ENCODE results near the gene CYBC1. TPM values are rescaled to one million over a fixed set of nuclear protein-coding genes. Genes with fewer than 3 reads are reported as not detected.

CYBC1 gene
- total and polyA plus RNA-seq, 11 donors: 17.3 to 82.1 (median 25.4) TPM

DNA sequence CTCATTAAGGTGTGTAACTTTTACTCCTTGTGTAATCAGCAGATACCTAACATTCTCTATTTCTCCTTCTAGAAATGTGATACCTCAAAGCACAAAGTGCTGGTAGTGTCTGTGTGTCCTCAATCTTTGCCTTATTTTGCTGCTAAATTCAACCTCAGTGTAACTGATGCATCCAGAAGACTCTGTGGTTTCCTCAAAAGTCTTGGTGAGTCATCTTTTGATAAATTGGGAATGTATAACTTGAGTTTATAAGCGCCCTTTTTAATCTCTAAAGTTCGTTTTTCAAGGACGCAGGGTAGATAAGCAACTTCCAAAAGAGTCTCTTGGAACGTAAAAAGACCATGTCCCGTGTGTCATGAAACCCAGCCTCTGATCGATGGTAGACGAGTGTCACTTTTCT is 18.1 kb upstream of the CYBC1 start:
- no peak for ATAC-seq
- no peaks in the 10 kb centered on the region for H3K9me3 ChIP-seq
- intact Hi-C loops (cut with DNase I): no loop called here
- peaks cover 0 to 98% (median 92%) of the 10 kb centered on the region in 9 donors for H3K36me3 ChIP-seq
- peaks cover 0 to 15% (median 10%) of the 10 kb centered on the region in 12 donors for H3K4me1 ChIP-seq
- TF ChIP-seq POLR2A (IDR thresholded peaks at IDR 0.05): no peak
- no peak for DNase-seq
- H3K4me3 ChIP-seq: no peak overlapping the region
- WGBS, 4 donors: 78 to 86% (median 83%) methylated on average over 7 of the region's 7 CpGs
- no peak overlapping the region for H3K27ac ChIP-seq
- H3K27me3 ChIP-seq: no peaks in the 10 kb centered on the region

DNA sequence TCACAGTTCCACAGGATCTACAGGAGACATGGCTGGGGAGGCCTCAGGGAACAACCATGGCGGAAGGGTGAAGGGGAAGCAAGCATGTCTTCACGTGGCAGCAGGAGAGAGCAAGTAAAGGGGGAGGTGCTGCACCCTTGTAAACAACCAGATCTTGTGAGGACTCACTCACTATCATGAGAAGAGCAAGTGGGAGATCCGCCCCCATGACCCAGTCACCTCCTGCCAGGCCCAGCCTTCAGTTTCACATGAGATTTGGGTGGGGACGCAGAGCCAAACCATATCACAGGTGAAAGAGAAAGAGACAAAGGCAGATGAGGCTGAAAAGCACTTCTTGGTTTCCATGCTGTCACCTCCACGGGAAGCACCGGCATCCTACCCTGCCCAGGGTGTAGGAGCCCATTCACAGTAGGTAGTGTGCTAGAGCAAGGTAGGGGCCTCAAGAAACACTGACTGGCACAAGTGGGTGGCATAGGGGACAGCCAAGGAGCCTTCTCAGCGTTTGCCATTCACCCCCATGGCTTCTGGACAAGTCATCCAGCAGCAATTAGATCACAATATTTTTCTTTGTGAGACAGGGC is 14.6 kb upstream of the CYBC1 start:
- WGBS, 4 donors: 83 to 89% (median 87%) methylated on average over 7 of the region's 7 CpGs
- H3K36me3 ChIP-seq: peaks cover 0 to 100% (median 92%) of the 10 kb centered on the region in 9 donors
- no peaks in the 10 kb centered on the region for H3K9me3 ChIP-seq
- no peak overlapping the region for H3K4me3 ChIP-seq
- peaks cover 0 to 30% (median 16%) of the 10 kb centered on the region in 12 donors for H3K4me1 ChIP-seq
- TF ChIP-seq, protein P1, sequence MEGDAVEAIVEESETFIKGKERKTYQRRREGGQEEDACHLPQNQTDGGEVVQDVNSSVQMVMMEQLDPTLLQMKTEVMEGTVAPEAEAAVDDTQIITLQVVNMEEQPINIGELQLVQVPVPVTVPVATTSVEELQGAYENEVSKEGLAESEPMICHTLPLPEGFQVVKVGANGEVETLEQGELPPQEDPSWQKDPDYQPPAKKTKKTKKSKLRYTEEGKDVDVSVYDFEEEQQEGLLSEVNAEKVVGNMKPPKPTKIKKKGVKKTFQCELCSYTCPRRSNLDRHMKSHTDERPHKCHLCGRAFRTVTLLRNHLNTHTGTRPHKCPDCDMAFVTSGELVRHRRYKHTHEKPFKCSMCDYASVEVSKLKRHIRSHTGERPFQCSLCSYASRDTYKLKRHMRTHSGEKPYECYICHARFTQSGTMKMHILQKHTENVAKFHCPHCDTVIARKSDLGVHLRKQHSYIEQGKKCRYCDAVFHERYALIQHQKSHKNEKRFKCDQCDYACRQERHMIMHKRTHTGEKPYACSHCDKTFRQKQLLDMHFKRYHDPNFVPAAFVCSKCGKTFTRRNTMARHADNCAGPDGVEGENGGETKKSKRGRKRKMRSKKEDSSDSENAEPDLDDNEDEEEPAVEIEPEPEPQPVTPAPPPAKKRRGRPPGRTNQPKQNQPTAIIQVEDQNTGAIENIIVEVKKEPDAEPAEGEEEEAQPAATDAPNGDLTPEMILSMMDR (IDR thresholded peaks at IDR 0.05): no peak
- TF ChIP-seq POLR2A (IDR thresholded peaks at IDR 0.05): no peak
- DNase-seq (no peak), ATAC-seq (no peak)
- intact Hi-C loops (cut with DNase I): no loop called here
- peak overlapping the region in 3 of 12 donors; percentile 19 to 59 (median 42) for H3K27ac ChIP-seq
- H3K27me3 ChIP-seq: no peaks in the 10 kb centered on the region

DNA sequence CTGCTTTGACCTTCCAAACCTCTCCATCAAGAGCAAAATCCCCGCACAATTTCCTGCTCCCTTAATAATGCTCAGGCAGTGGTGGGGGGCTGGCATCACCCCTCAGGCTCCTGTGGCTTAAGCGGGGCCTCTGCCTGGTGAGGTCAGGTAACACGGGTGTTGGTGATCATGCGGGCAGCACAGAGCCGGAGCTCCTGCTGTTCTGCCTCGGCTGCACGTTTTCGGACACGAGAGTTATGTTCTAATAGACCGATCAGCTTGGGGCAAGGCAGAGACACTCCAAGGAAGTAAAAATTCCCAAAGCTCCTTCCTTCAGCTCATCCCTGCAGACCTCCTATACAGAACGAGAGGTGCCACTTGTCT is 14.0 kb upstream of the CYBC1 start:
- no peak for ATAC-seq
- H3K27me3 ChIP-seq: no peaks in the 10 kb centered on the region
- peaks cover 0 to 35% (median 20%) of the 10 kb centered on the region in 12 donors for H3K4me1 ChIP-seq
- 80 to 83% (median 80%) methylated on average over 8 to 11 of the region's 11 CpGs for WGBS, 4 donors
- peaks cover 0 to 98% (median 90%) of the 10 kb centered on the region in 9 donors for H3K36me3 ChIP-seq
- H3K4me3 ChIP-seq: no peak overlapping the region
- peak overlapping the region in 9 of 12 donors; percentile 19 to 59 (median 45) for H3K27ac ChIP-seq
- TF ChIP-seq, protein P1 (IDR thresholded peaks at IDR 0.05): no peak
- no peak for TF ChIP-seq POLR2A (IDR thresholded peaks at IDR 0.05)
- DNase-seq: no peak
- intact Hi-C loops (cut with DNase I): no loop called here
- no peaks in the 10 kb centered on the region for H3K9me3 ChIP-seq

DNA sequence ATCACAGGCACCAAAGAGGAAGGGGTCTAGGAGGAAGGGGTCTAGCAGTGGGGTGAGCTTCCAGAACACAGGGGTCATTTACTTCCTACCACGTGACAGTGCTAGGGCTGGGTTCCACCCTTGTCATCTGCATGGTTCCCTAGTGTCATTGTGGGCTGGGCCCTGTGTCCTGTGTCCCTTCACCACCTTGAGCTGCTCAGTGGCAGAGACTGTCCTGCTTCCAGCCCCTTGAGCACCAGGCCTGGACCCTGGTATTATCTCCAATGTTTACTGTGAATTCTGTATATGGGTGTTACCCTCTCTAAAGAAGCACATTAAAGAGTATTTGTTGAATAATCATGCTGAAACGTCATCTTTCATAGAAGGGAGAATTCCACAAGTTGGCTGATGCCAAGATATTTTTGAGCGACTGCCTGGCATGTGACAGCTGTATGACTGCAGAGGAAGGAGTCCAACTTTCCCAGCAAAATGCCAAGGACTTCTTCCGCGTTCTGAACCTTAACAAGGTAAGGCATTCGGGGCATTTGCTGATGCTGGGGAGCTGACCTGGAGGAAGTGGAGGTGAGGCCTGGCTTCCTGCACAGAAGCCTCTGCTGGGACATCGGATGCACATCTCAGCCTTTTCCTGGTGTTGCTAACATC is 13.5 kb upstream of the CYBC1 start:
- Histone ChIP-seq H3K36me3 (peaks cover 0 to 93% (median 84%) of the 10 kb centered on the region in 9 donors), H3K4me1 (peaks cover 0 to 40% (median 25%) of the 10 kb centered on the region in 12 donors)
- 35 to 51% (median 40%) methylated on average over 7 of the region's 7 CpGs for WGBS, 4 donors

More for the DNA sequence above, 13.5 kb upstream of the CYBC1 start:
- Histone ChIP-seq H3K27me3 (no peaks in the 10 kb centered on the region), H3K4me3 (no peak overlapping the region), H3K9me3 (no peaks in the 10 kb centered on the region), H3K27ac (peak overlapping the region in 10 of 12 donors; percentile 19 to 59 (median 44))
- intact Hi-C loops (cut with DNase I): no loop called here
- ATAC-seq (peak in 3 of 4 donors; percentile 31 to 45 (median 35)), DNase-seq (no peak)
- no peak for TF ChIP-seq POLR2A (IDR thresholded peaks at IDR 0.05)
- TF ChIP-seq, protein P1 (IDR thresholded peaks at IDR 0.05): no peak

Data from heart left ventricle (tissue), 16 donors.